Natural killer cell (primary cell): ENCODE data around the gene HDLBP. TPM values are rescaled to one million over a fixed set of nuclear protein-coding genes. Genes with fewer than 3 reads are reported as not detected.
A peak's percentile ranks its signal among the peaks of the same experiment; 100 is the strongest.

Experiments
- ATAC-seq, 3 donors: fragments of 150-1000 bp in 2 of 3; fragments of 200-7000 bp in 1 of 3; cut with Tn5 transposase; 1 replicate in 1 of 3; 2 replicates in 2 of 3; pipeline ENCODE4 v1.10.0; 2021; ENCODE audit warnings: mild to moderate bottlenecking in 2 of 3, moderate library complexity in 2 of 3
- DNase-seq, 2 donors: peaks; one replicate each; pipeline versions ENCODE4 v3.0.0 to v3.0.0-alpha.2; 2013 to 2021; ENCODE audit warnings: mixed read lengths in 1 of 2
- H3K27ac ChIP-seq: one replicate; pipeline ENCODE4 v1.5.1; 2013; ENCODE audit warnings: mild to moderate bottlenecking, low read length
- H3K27me3 ChIP-seq: one replicate; pipeline ENCODE4 v1.6.1; 2013; ENCODE audit warnings: low read length; ENCODE audit not compliant: control insufficient read depth, insufficient read depth
- H3K36me3 ChIP-seq: one replicate; pipeline ENCODE4 v1.6.1; 2013; ENCODE audit warnings: low read length; ENCODE audit not compliant: control insufficient read depth, insufficient read depth
- H3K4me1 ChIP-seq: one replicate; pipeline ENCODE4 v1.6.1; 2013; ENCODE audit warnings: low read length; ENCODE audit not compliant: control insufficient read depth, insufficient read depth
- H3K4me3 ChIP-seq: one replicate; pipeline ENCODE4 v1.5.1; 2013; ENCODE audit warnings: low read length
- H3K9me3 ChIP-seq: one replicate; pipeline ENCODE4 v1.6.1; 2013; ENCODE audit warnings: low read length; ENCODE audit not compliant: control insufficient read depth, insufficient read depth
- H3K27ac Mint-ChIP-seq, 2 donors: one replicate each; pipeline ENCODE4 v1.8.0; 2022; ENCODE audit warnings: mild to moderate bottlenecking in 2 of 2, mixed read lengths in 2 of 2, moderate library complexity in 1 of 2
- H3K27me3 Mint-ChIP-seq, 2 donors: one replicate each; pipeline ENCODE4 v1.8.0; 2022; ENCODE audit warnings: low read depth in 2 of 2, mixed read lengths in 2 of 2
- H3K36me3 Mint-ChIP-seq: one replicate; pipeline ENCODE4 v1.8.0; 2022; ENCODE audit warnings: mixed read lengths
- H3K4me1 Mint-ChIP-seq, 2 donors: one replicate each; pipeline ENCODE4 v1.8.0; 2022; ENCODE audit warnings: mixed read lengths in 2 of 2
- H3K4me3 Mint-ChIP-seq: one replicate; pipeline ENCODE4 v1.8.0; 2022; ENCODE audit warnings: mild to moderate bottlenecking, moderate library complexity, mixed read lengths
- H3K9me3 Mint-ChIP-seq, 2 donors: one replicate each; pipeline ENCODE4 v1.8.0; 2022; ENCODE audit warnings: mixed read lengths in 2 of 2
- WGBS: methylation state at CpG from one replicate; pipeline ENCODE4 v1.1.7; 2013; ENCODE audit warnings: missing lambda C conversion rate; ENCODE audit not compliant: insufficient coverage; 5-methylcytosine and 5-hydroxymethylcytosine counted together
- intact Hi-C: fragments of 100-400 bp; cut with micrococcal nuclease; formaldehyde crosslinking; loops from one replicate; pipeline ENCODE4 v1.14.2; 2022
- total RNA-seq, 4 donors: library from RNA; stranded (reverse); fragments of 120-200 nt in 1 of 4; gene quantifications; one replicate each; pipeline versions ENCODE4 v1.2.3 to v1.2.4, GENCODE V29; 2013 to 2022
- TF ChIP-seq, protein P1 (sequence below): fragments of 200-600 bp; IDR thresholded peaks from one replicate; pipeline ENCODE4 v1.8.0; 2022; ENCODE audit warnings: antibody characterized with exemption

Gene HDLBP
- total RNA-seq, 3 donors from 2014 or later (not counting 1 experiment from before 2014, with no cell fraction given): 170 to 200 (median 177) TPM

DNA sequence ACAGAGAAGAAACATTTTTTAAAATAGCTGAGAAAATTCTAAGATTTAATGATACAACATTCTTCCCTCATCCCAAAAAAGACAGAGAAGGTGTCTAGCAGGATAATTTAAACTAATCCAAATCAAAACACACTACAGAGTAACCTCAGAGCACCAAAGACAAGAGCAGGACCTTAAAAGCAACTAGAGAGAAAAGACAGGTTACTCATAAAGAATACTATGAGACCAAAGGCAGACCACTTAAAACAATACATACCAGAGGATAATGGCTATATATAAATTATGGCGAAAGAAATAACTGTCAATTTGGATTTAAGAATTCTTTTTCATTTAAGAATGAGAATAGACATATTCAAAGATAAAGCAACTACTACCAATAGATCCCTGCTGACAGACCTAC lies 40.0 kb downstream of the HDLBP start:
- no CpG with 5 or more reads among the region's 1 CpG for WGBS

DNA sequence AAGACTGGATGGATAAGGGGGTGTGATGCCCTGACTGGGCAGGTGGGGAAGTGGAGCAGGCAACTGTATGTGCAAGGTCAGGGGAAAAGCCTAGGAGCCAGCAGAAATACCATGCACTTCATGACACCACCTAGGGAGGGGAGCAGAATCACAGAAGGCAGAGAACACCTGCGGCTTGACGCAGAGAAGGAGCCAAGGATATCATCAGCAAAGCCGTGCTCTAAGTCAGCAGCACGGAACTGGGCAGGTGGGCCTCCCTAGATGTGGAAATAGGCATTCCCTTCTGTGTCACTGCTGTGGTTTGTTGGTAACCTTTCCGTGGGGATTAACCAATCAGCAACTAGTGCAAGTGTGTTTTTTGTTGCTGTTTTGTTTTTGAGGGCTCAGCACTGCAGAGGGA lies 41.3 kb downstream of the HDLBP start:
- H3K4me1 Mint-ChIP-seq: peaks cover 33 to 40% of the 10 kb centered on the region in 2 donors
- H3K9me3 Mint-ChIP-seq: no peaks in the 10 kb centered on the region
- intact Hi-C loops: loop anchor here (5.0 kb wide), 2 partner anchors 43 to 83 kb away; partner anchors contain the start of genes FARP2, HDLBP and SEPTIN2
- H3K36me3 Mint-ChIP-seq: no peaks in the 10 kb centered on the region
- Histone ChIP-seq H3K9me3 (no peaks in the 10 kb centered on the region), H3K27ac (no peak overlapping the region), H3K36me3 (no peaks in the 10 kb centered on the region), H3K4me3 (no peak overlapping the region), H3K27me3 (no peaks in the 10 kb centered on the region), H3K4me1 (peaks cover 28% of the 10 kb centered on the region)
- H3K27ac Mint-ChIP-seq: peak overlapping the region in 1 of 2 donors; percentile 85
- no peaks in the 10 kb centered on the region for H3K27me3 Mint-ChIP-seq
- H3K4me3 Mint-ChIP-seq: no peak overlapping the region
- WGBS: 91% methylated on average over 5 of the region's 5 CpGs
- TF ChIP-seq, protein P1, sequence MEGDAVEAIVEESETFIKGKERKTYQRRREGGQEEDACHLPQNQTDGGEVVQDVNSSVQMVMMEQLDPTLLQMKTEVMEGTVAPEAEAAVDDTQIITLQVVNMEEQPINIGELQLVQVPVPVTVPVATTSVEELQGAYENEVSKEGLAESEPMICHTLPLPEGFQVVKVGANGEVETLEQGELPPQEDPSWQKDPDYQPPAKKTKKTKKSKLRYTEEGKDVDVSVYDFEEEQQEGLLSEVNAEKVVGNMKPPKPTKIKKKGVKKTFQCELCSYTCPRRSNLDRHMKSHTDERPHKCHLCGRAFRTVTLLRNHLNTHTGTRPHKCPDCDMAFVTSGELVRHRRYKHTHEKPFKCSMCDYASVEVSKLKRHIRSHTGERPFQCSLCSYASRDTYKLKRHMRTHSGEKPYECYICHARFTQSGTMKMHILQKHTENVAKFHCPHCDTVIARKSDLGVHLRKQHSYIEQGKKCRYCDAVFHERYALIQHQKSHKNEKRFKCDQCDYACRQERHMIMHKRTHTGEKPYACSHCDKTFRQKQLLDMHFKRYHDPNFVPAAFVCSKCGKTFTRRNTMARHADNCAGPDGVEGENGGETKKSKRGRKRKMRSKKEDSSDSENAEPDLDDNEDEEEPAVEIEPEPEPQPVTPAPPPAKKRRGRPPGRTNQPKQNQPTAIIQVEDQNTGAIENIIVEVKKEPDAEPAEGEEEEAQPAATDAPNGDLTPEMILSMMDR: no peak
- ATAC-seq (no peak), DNase-seq (peak in 1 of 2 donors; percentile 15)

More for the DNA sequence above, 40.0 kb downstream of the HDLBP start:
- Histone ChIP-seq H3K27ac (no peak overlapping the region), H3K27me3 (no peaks in the 10 kb centered on the region), H3K4me3 (no peak overlapping the region), H3K36me3 (no peaks in the 10 kb centered on the region), H3K9me3 (no peaks in the 10 kb centered on the region), H3K4me1 (peaks cover 28% of the 10 kb centered on the region)
- TF ChIP-seq, protein P1: no peak
- Mint-ChIP-seq H3K4me1 (peaks cover 30 to 45% of the 10 kb centered on the region in 2 donors), H3K9me3 (no peaks in the 10 kb centered on the region), H3K36me3 (no peaks in the 10 kb centered on the region), H3K4me3 (no peak overlapping the region), H3K27ac (no peak overlapping the region), H3K27me3 (no peaks in the 10 kb centered on the region)
- ATAC-seq (no peak), DNase-seq (no peak)
- intact Hi-C loops: no loop called here

DNA sequence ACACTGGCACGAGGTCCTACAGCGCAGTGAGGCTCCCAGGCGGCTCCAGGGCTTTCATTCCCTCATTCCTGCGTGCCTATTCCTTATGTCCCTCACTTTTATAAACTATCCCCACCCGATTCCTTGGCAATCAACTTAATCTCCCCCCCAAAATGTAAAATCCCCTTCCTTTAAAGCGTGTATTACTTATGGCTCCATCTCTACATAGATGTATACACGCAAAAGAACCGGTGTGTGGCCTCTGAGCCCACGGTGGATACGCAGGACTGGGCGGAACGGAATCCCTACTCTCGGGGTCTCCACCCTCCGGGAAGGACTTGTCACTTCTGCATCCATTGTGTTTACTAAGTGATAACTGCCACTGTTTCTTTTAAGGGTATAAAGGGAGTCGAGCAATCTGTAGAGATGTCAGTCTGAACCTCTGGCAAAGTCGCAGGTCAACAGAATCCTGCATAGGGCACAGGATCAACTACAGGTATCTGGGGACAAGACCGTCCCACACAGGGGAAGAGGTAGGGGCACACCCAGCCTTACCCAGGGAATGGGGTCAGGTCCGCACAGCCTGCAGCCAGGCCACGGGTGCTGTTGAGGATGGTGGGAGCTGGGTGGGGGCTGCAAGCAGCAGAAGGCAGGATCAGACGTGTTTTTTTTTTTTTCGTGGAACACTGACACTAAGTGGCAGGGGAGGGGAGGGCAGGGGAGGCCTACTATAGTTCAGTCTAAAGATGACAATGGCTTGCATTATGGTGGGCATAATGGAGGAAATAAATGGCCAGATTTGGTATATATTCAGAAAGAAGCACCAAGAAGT lies 42.1 kb downstream of the HDLBP start:
- H3K27me3 ChIP-seq: no peaks in the 10 kb centered on the region
- H3K4me1 ChIP-seq: peaks cover 28% of the 10 kb centered on the region
- Mint-ChIP-seq H3K4me3 (peak overlapping the region; percentile 86), H3K9me3 (no peaks in the 10 kb centered on the region), H3K36me3 (no peaks in the 10 kb centered on the region), H3K4me1 (peaks cover 39 to 45% of the 10 kb centered on the region in 2 donors), H3K27ac (peak overlapping the region; percentile 76 to 85), H3K27me3 (no peaks in the 10 kb centered on the region)
- peak overlapping the region; percentile 51 for H3K4me3 ChIP-seq
- TF ChIP-seq, protein P1: no peak
- intact Hi-C loops: loop anchor here (5.0 kb wide), 2 partner anchors 44 to 84 kb away; partner anchors contain the start of genes FARP2, HDLBP and SEPTIN2
- H3K36me3 ChIP-seq: no peaks in the 10 kb centered on the region
- peak in 1 of 2 donors; percentile 20 for DNase-seq
- no peak for ATAC-seq
- no peaks in the 10 kb centered on the region for H3K9me3 ChIP-seq
- peak overlapping the region; percentile 37 for H3K27ac ChIP-seq
- 81% methylated on average over 21 of the region's 21 CpGs for WGBS
